Hair follicular keratinocyte (primary cell): Measurements from ENCODE around the gene DTHD1. TPM values are rescaled to one million over a fixed set of nuclear protein-coding genes. Genes with fewer than 3 reads are reported as not detected.

Experiments used
- total RNA-seq: library from RNA; depleted of rRNA; stranded (reverse); fragments of >200 nt; gene quantifications from 2 replicates; pipeline ENCODE4 v1.2.3, GENCODE V29; 2015

DTHD1 gene
- not detected in 2 replicates for total RNA-seq

GRCh38 chr4:36281384-36282106 is at the start of gene DTHD1:
Gene DTHD1 (plus strand): TSS chr4:36281616. CDS start chr4:36281759, 143 bp downstream.

GRCh38 chr4:36244257-36245082 is 36.9 kb upstream of the DTHD1 start, which contains the start of gene ARAP2:
Gene ARAP2 (minus strand): TSS chr4:36244514. CDS start chr4:36229486, 15,028 bp downstream.

Other genes with a start within 250 kb of the DTHD1 start
- 5.2 and 9.4 TPM in 2 replicates for gene ARAP2, start 37.1 kb upstream of the DTHD1 start, total RNA-seq